H1 (cell line): ENCODE measurements around the gene GNG12. TPM values are rescaled to one million over a fixed set of nuclear protein-coding genes. Genes with fewer than 3 reads are reported as not detected.

Experiments used
- CTCF ChIA-PET: fragments of 300-600 bp; sonication (Branson Sonifier 250); formaldehyde crosslinking; loops from one replicate; lab custom pipeline; 2021; ENCODE audit not compliant: partially characterized antibody; lab: Charles Lee
- POLR2A ChIA-PET: fragments of 300-600 bp; sonication (Branson Sonifier 250); formaldehyde crosslinking; loops from one replicate; lab custom pipeline; 2021; ENCODE audit warnings: inconsistent platforms; ENCODE audit not compliant: partially characterized antibody; lab: Charles Lee
- DNase-seq, 2 experiments: peaks; one replicate each; pipeline versions ENCODE4 v3.0.0 to v3.0.0-alpha.2; 2010 to 2022; ENCODE audit warnings: low spot score in 2 of 2, low read depth in 1 of 2, mixed read lengths in 1 of 2
- FAIRE-seq: peaks from 2 replicates; lab custom pipeline; 2011; peaks lifted over from hg19 to GRCh38; lab: Jason Lieb, UNC
- H2AFZ ChIP-seq: 2 replicates; pipeline ENCODE4 v1.8.1; 2012; ENCODE audit warnings: low read length, inconsistent platforms
- H2AK5ac ChIP-seq: 2 replicates; pipeline ENCODE4 v1.6.1; 2013; ENCODE audit warnings: low read depth, low read length
- H2BK120ac ChIP-seq: replicated peaks from 2 replicates; pipeline ENCODE3; 2013; ENCODE audit warnings: low read depth, low read length, inconsistent platforms
- H2BK12ac ChIP-seq: 2 replicates; pipeline ENCODE4 v1.6.1; 2013; ENCODE audit warnings: low read depth, low read length
- H2BK15ac ChIP-seq: 2 replicates; pipeline ENCODE4 v1.6.1; 2013; ENCODE audit warnings: low read length
- H2BK20ac ChIP-seq: 2 replicates; pipeline ENCODE4 v1.6.1; 2013; ENCODE audit warnings: low read length
- H2BK5ac ChIP-seq: 2 replicates; pipeline ENCODE4 v1.6.1; 2013; ENCODE audit warnings: low read depth, low read length
- H3K14ac ChIP-seq: 2 replicates; pipeline ENCODE4 v1.6.1; 2013; ENCODE audit warnings: inconsistent platforms; ENCODE audit not compliant: insufficient read length
- H3K18ac ChIP-seq: 2 replicates; pipeline ENCODE4 v1.6.1; 2013; ENCODE audit warnings: low read length; ENCODE audit errors: extremely low read depth
- H3K23ac ChIP-seq: 2 replicates; pipeline ENCODE4 v1.6.1; 2013; ENCODE audit warnings: inconsistent platforms; ENCODE audit not compliant: insufficient read length
- H3K23me2 ChIP-seq: 2 replicates; pipeline ENCODE4 v1.6.1; 2013; ENCODE audit warnings: low read depth, low read length
- H3K27ac ChIP-seq: 2 replicates; pipeline ENCODE4 v1.6.1; 2011; ENCODE audit warnings: low read depth, low read length, inconsistent platforms
- H3K27me3 ChIP-seq, 4 experiments: replicated peaks in 1 of 4; 1 replicate in 1 of 4; 2 replicates in 3 of 4; pipeline versions ENCODE4 v1.6.1 to v1.8.1; 2011 to 2013; ENCODE audit warnings: low read length in 3 of 4, mild to moderate bottlenecking in 3 of 4, inconsistent platforms in 2 of 4, mixed read lengths in 2 of 4, moderate library complexity in 1 of 4; ENCODE audit not compliant: control insufficient read depth in 3 of 4, insufficient read depth in 3 of 4; ENCODE audit errors: extremely low read depth in 1 of 4
- H3K36me3 ChIP-seq, 4 experiments: 2 replicates each; pipeline versions ENCODE4 v1.6.1 to v1.8.1; 2011 to 2013; ENCODE audit warnings: mild to moderate bottlenecking in 4 of 4, low read length in 3 of 4, moderate library complexity in 2 of 4, control low read depth in 1 of 4, inconsistent platforms in 1 of 4; ENCODE audit not compliant: insufficient read depth in 4 of 4, control insufficient read depth in 2 of 4
- H3K4ac ChIP-seq: replicated peaks from 2 replicates; pipeline ENCODE3; 2013; ENCODE audit warnings: low read length, low read depth, mixed read lengths, inconsistent platforms; ENCODE audit not compliant: insufficient read length
- H3K4me1 ChIP-seq, 4 experiments: replicated peaks in 1 of 4; 1 replicate in 1 of 4; 2 replicates in 3 of 4; pipeline versions ENCODE4 v1.6.1 to v1.8.1; 2011 to 2013; ENCODE audit warnings: low read length in 3 of 4, inconsistent platforms in 2 of 4, mixed read lengths in 1 of 4; ENCODE audit not compliant: insufficient read depth in 4 of 4, control insufficient read depth in 3 of 4
- H3K4me2 ChIP-seq, 2 experiments: 2 replicates each; pipeline versions ENCODE4 v1.6.1 to v1.8.1; 2011 to 2013; ENCODE audit warnings: low read depth in 2 of 2, low read length in 2 of 2, control low read depth in 1 of 2, inconsistent platforms in 1 of 2, mild to moderate bottlenecking in 1 of 2; ENCODE audit not compliant: insufficient read depth in 1 of 2
- H3K4me3 ChIP-seq, 4 experiments: fragments of 200-600, 300-600 bp in 1 of 4; sonication (generic), shearing (Covaris generic), sonication (Bioruptor Twin) in 1 of 4; 2 replicates each; pipeline versions ENCODE4 v1.5.1 to v1.8.1; 2011 to 2016; ENCODE audit warnings: low read length in 4 of 4, low read depth in 3 of 4, control low read depth in 2 of 4, inconsistent platforms in 2 of 4, mild to moderate bottlenecking in 2 of 4, mixed read lengths in 1 of 4, moderate library complexity in 1 of 4; ENCODE audit not compliant: insufficient read depth in 2 of 4; ENCODE audit errors: extremely low read depth in 1 of 4
- H3K56ac ChIP-seq: replicated peaks from 2 replicates; pipeline ENCODE3; 2013; ENCODE audit warnings: low read depth, mild to moderate bottlenecking, mixed read lengths, low read length, inconsistent platforms; ENCODE audit not compliant: insufficient read length
- H3K79me1 ChIP-seq: 2 replicates; pipeline ENCODE4 v1.6.1; 2013; ENCODE audit warnings: low read depth, low read length, control low read depth
- H3K79me2 ChIP-seq, 2 experiments: 2 replicates each; pipeline versions ENCODE4 v1.6.1 to v1.8.1; 2012 to 2013; ENCODE audit warnings: low read length in 2 of 2, mild to moderate bottlenecking in 2 of 2, inconsistent platforms in 1 of 2; ENCODE audit not compliant: insufficient read depth in 2 of 2, control insufficient read depth in 1 of 2
- H3K9ac ChIP-seq, 4 experiments: replicated peaks in 1 of 4; 1 replicate in 1 of 4; 2 replicates in 3 of 4; pipeline versions ENCODE4 v1.6.1 to v1.8.1; 2011 to 2013; ENCODE audit warnings: low read depth in 3 of 4, low read length in 3 of 4, control low read depth in 2 of 4, mild to moderate bottlenecking in 2 of 4, moderate library complexity in 2 of 4, inconsistent platforms in 1 of 4; ENCODE audit errors: extremely low read depth in 1 of 4
- H3K9me3 ChIP-seq, 2 experiments: 2 replicates each; pipeline versions ENCODE4 v1.6.1 to v1.8.1; 2012 to 2013; ENCODE audit warnings: mild to moderate bottlenecking in 2 of 2, moderate library complexity in 2 of 2, control low read depth in 1 of 2, inconsistent platforms in 1 of 2, low read depth in 1 of 2, low read length in 1 of 2, mixed read lengths in 1 of 2; ENCODE audit not compliant: insufficient read depth in 2 of 2
- H4K20me1 ChIP-seq, 2 experiments: replicated peaks in 1 of 2; 2 replicates each; pipeline versions ENCODE3 to v1.8.1; 2011 to 2013; ENCODE audit warnings: inconsistent platforms in 2 of 2, low read length in 2 of 2, mild to moderate bottlenecking in 1 of 2; ENCODE audit not compliant: insufficient read depth in 2 of 2, control insufficient read depth in 1 of 2
- H4K5ac ChIP-seq: 2 replicates; pipeline ENCODE4 v1.6.1; 2013; ENCODE audit warnings: low read length, low read depth, mixed read lengths, inconsistent platforms; ENCODE audit not compliant: insufficient read length
- H4K8ac ChIP-seq: 2 replicates; pipeline ENCODE4 v1.8.0; 2013; ENCODE audit warnings: mild to moderate bottlenecking, moderate library complexity, low read length, inconsistent platforms; ENCODE audit not compliant: insufficient read depth; ENCODE audit errors: extremely low read depth
- H4K91ac ChIP-seq: replicated peaks from 2 replicates; pipeline ENCODE3; 2013; ENCODE audit warnings: low read length, mixed read lengths, inconsistent platforms; ENCODE audit not compliant: insufficient read length
- CHD1 ChIP-seq: IDR thresholded peaks from 2 replicates; pipeline ENCODE4 v1.6.1; 2012; ENCODE audit warnings: low read depth, low read length, improper control_type of control experiment
- GABPA ChIP-seq: IDR thresholded peaks from 2 replicates; pipeline ENCODE4 v1.6.1; 2011; ENCODE audit warnings: mild to moderate bottlenecking, low read length, moderate library complexity, borderline replicate concordance; ENCODE audit not compliant: insufficient read depth
- RFX5 ChIP-seq: IDR thresholded peaks from 2 replicates; pipeline ENCODE4 v1.6.1; 2011; ENCODE audit warnings: low read depth, low read length, improper control_type of control experiment, borderline replicate concordance
- SIN3A ChIP-seq, 2 experiments: IDR thresholded peaks in 1 of 2; conservative IDR thresholded peaks in 1 of 2; 2 replicates each; pipeline ENCODE4 v1.6.1; 2011 to 2012; ENCODE audit warnings: low read length in 2 of 2, improper control_type of control experiment in 1 of 2, low read depth in 1 of 2, mild to moderate bottlenecking in 1 of 2
- WGBS, 2 experiments: shearing (Covaris generic) in 1 of 2; methylation state at CpG; one replicate each; pipeline versions ENCODE4 v1.1.6 to v1.1.7; 2013 to 2015; ENCODE audit warnings: low lambda C conversion rate in 2 of 2, mixed read lengths in 2 of 2, inconsistent platforms in 1 of 2, low coverage in 1 of 2, missing lambda C conversion rate in 1 of 2; ENCODE audit not compliant: insufficient replicate concordance in 2 of 2, insufficient coverage in 1 of 2, insufficient read length in 1 of 2; ENCODE audit errors: extremely low coverage in 1 of 2, missing lambda C conversion rate in 1 of 2; 5-methylcytosine and 5-hydroxymethylcytosine counted together
- polyA plus RNA-seq, 7 experiments: library from polyadenylated mRNA; depleted of rRNA in 3 of 7; stranded (reverse) in 5 of 7; unstranded in 2 of 7; fragments of >200 nt in 5 of 7; fragments of 200-250 nt in 2 of 7; gene quantifications; 1 replicate in 5 of 7; 2 replicates in 1 of 7; 4 replicates in 1 of 7; pipeline versions ENCODE4 v1.2.1 to v1.2.3, GENCODE V29; 2011 to 2013; ENCODE audit warnings: missing spikeins in 2 of 7, mixed read lengths in 2 of 7
- total RNA-seq: library from RNA; stranded (reverse); fragmentation: NEBNext Ultra II Directional; extraction: Animal tissue kit (Norgen Biotek cat#: 25700); gene quantifications from 2 replicates; pipeline ENCODE4 v1.2.1, GENCODE V29; 2021

The GNG12 gene
- total and polyA plus RNA-seq, 2 of the 8 experiments (the other 6 are each of a cell fraction or from before 2014, with no cell fraction given), result 11.4 to 35.8 TPM

- no peak overlapping the region for H2BK5ac ChIP-seq
- ChIA-PET CTCF (no interaction called here), POLR2A (no interaction called here)
- no peaks in the 10 kb centered on the region for H3K9me3 ChIP-seq
- H3K23ac ChIP-seq, result no peak overlapping the region
- no peaks in the 10 kb centered on the region for H3K4me1 ChIP-seq
- no peak overlapping the region for H2BK15ac ChIP-seq
- H3K4me2 ChIP-seq, result no peak overlapping the region
- peaks cover 0 to 1% of the 10 kb centered on the region in 2 experiments for H4K20me1 ChIP-seq
- H2BK120ac ChIP-seq, result no peak overlapping the region
- no peak for DNase-seq
- H2AFZ ChIP-seq, result no peak overlapping the region
- H3K27ac ChIP-seq, result no peak overlapping the region
- H3K9ac ChIP-seq, result no peak overlapping the region
- H2BK20ac ChIP-seq, result no peak overlapping the region
- H3K27me3 ChIP-seq, result no peaks in the 10 kb centered on the region
- H3K79me2 ChIP-seq, result no peaks in the 10 kb centered on the region
- H3K4ac ChIP-seq, result no peak overlapping the region
- H3K23me2 ChIP-seq, result no peaks in the 10 kb centered on the region; the same call in 1 of the 2 replicates
- H4K91ac ChIP-seq, result no peak overlapping the region
- H3K14ac ChIP-seq, result no peak overlapping the region
- no peak for TF ChIP-seq CHD1
- no peak for TF ChIP-seq RFX5
- TF ChIP-seq GABPA, result no peak
- TF ChIP-seq SIN3A (conservative IDR thresholded peaks at IDR 0.05 in 1 of 2, IDR thresholded peaks at IDR 0.05 in 1 of 2; ENCODE audit: low read depth in 1 of 2, low read length in 2 of 2), result no peak
- no peak overlapping the region for H3K56ac ChIP-seq
- H4K8ac ChIP-seq, result no peak overlapping the region
- WGBS, 2 experiments, result 85% methylated on average over 1 of the region's 1 CpG; no CpG with 5 or more reads in 1 of the 2 experiments
- H2AK5ac ChIP-seq, result no peak overlapping the region
- no peak overlapping the region for H3K18ac ChIP-seq
- H3K4me3 ChIP-seq, result no peak overlapping the region
- H3K36me3 ChIP-seq, result no peaks in the 10 kb centered on the region
- no peak overlapping the region for H4K5ac ChIP-seq
- no peak overlapping the region for H2BK12ac ChIP-seq
- H3K79me1 ChIP-seq, result no peaks in the 10 kb centered on the region
- no peak for FAIRE-seq
Measured at GRCh38 chr1:67668660-67669059, 164.6 kb downstream of the GNG12 start.
